GM21717 (cell line): ENCODE data around the gene TCL1A.

Source experiments
- ATAC-seq: cut with Tn5 transposase; IDR thresholded peaks from one replicate; pipeline ENCODE4 v1.9.1; 2021; ENCODE audit warnings: mild to moderate bottlenecking, moderate library complexity; ENCODE audit not compliant: unreplicated experiment

Gene TCL1A

GRCh38 chr14:95679148-95679815, 34.6 kb downstream of the TCL1A start:
- ATAC-seq, result no peak

- ATAC-seq, result no peak
These were observed 36.6 kb downstream of the TCL1A start for GRCh38 chr14:95677179-95677835.

GRCh38 chr14:95675486-95675885, 38.4 kb downstream of the TCL1A start:
- no peak for ATAC-seq

- no peak for ATAC-seq
These were observed 39.3 kb downstream of the TCL1A start for GRCh38 chr14:95674613-95675012.

- no peak for ATAC-seq
These were observed 45.6 kb downstream of the TCL1A start for GRCh38 chr14:95668235-95668772.

- ATAC-seq, result no peak
These were observed 46.7 kb downstream of the TCL1A start for GRCh38 chr14:95667249-95667693.

GRCh38 chr14:95666450-95666849, 47.5 kb downstream of the TCL1A start:
- no peak for ATAC-seq

GRCh38 chr14:95665530-95665929, 48.4 kb downstream of the TCL1A start:
- ATAC-seq, result peak; percentile 26

GRCh38 chr14:95664546-95664945, 49.4 kb downstream of the TCL1A start:
- ATAC-seq, result no peak

- ATAC-seq, result no peak
These were observed 49.9 kb downstream of the TCL1A start for GRCh38 chr14:95664066-95664465.

GRCh38 chr14:95663226-95663797, 50.6 kb downstream of the TCL1A start:
- peak; percentile 30 for ATAC-seq

GRCh38 chr14:95662376-95663186, 51.3 kb downstream of the TCL1A start:
- peak; percentile 43 for ATAC-seq

- ATAC-seq, result no peak
These were observed 53.0 kb downstream of the TCL1A start for GRCh38 chr14:95660651-95661515.

GRCh38 chr14:95659990-95660385, 53.9 kb downstream of the TCL1A start:
- no peak for ATAC-seq
